Tibial nerve (tissue), 4 donors: ENCODE results near the gene MYOCOS. TPM values are rescaled to one million over a fixed set of nuclear protein-coding genes. Genes with fewer than 3 reads are reported as not detected.

ENCODE experiments used
- DNase-seq, 2 donors: peaks; one replicate each; pipeline ENCODE4 v3.0.0-alpha.2; 2019; ENCODE audit warnings: low spot score in 2 of 2
- H3K27ac ChIP-seq, 4 donors: fragments of 200-600 bp; sonication (generic) in 3 of 4; one replicate each; pipeline ENCODE4 v1.5.1; 2017 to 2019; ENCODE audit warnings: mild to moderate bottlenecking in 1 of 4
- H3K27me3 ChIP-seq, 2 donors: fragments of 200-600 bp; sonication (generic) in 1 of 2; one replicate each; pipeline versions ENCODE4 v1.5.1 to v1.6.0; 2017 to 2019
- H3K36me3 ChIP-seq, 3 donors: fragments of 200-600 bp; sonication (generic); one replicate each; pipeline ENCODE4 v1.5.1; 2018 to 2019
- H3K4me1 ChIP-seq, 4 donors: fragments of 200-600 bp; sonication (generic) in 3 of 4; one replicate each; pipeline ENCODE4 v1.5.1; 2017 to 2019
- H3K4me3 ChIP-seq, 4 donors: fragments of 200-600 bp; sonication (generic) in 3 of 4; one replicate each; pipeline ENCODE4 v1.5.1; 2017 to 2019; ENCODE audit warnings: mild to moderate bottlenecking in 1 of 4, moderate library complexity in 1 of 4
- H3K9me3 ChIP-seq, 4 donors: fragments of 200-600 bp; sonication (generic) in 3 of 4; one replicate each; pipeline ENCODE4 v1.5.1; 2017 to 2019
- CTCF ChIP-seq, 5 experiments: fragments of 200-600 bp in 3 of 5; fragments of 450-650 bp in 2 of 5; sonication (generic) in 3 of 5; IDR thresholded peaks; one replicate each; pipeline ENCODE4 v1.5.1; 2016 to 2019; ENCODE audit warnings: antibody characterized with exemption in 5 of 5, mild to moderate bottlenecking in 3 of 5, moderate library complexity in 2 of 5
- EP300 ChIP-seq, 2 donors: sonication (generic); formaldehyde crosslinking; IDR thresholded peaks; one replicate each; pipeline ENCODE4 v1.6.1; 2017; ENCODE audit warnings: antibody characterized with exemption in 2 of 2, mild to moderate bottlenecking in 1 of 2
- POLR2A ChIP-seq, 2 donors: fragments of 450-650 bp; IDR thresholded peaks; one replicate each; pipeline ENCODE4 v1.6.1; 2017; ENCODE audit warnings: antibody characterized with exemption in 2 of 2, mild to moderate bottlenecking in 2 of 2, moderate library complexity in 2 of 2
- WGBS, 2 donors: methylation state at CpG; one replicate each; pipeline ENCODE4 v1.1.5; 2018; 5-methylcytosine and 5-hydroxymethylcytosine counted together
- total RNA-seq, 4 donors: library from RNA; depleted of rRNA; stranded (reverse); fragments of >200 nt; gene quantifications; one replicate each; pipeline ENCODE4 v1.1.0, GENCODE V29; 2016

MYOCOS gene
- total RNA-seq, 4 donors from 2014 or later, result not detected

GRCh38 chr1:171642197-171642596 lies 20.2 kb downstream of the MYOCOS start:
- Histone ChIP-seq H3K27ac (no peak overlapping the region), H3K36me3 (no peaks in the 10 kb centered on the region), H3K4me1 (peaks cover 0 to 16% (median 5%) of the 10 kb centered on the region in 4 donors), H3K9me3 (no peaks in the 10 kb centered on the region), H3K4me3 (no peak overlapping the region), H3K27me3 (no peaks in the 10 kb centered on the region)
- TF ChIP-seq EP300 (IDR thresholded peaks at IDR 0.05) (no peak), CTCF (IDR thresholded peaks at IDR 0.05) (no peak), POLR2A (IDR thresholded peaks at IDR 0.05) (no peak)
- WGBS, 2 donors, result 85% methylated on average over 4 of the region's 4 CpGs
- no peak for DNase-seq

GRCh38 chr1:171643156-171643555 lies 21.1 kb downstream of the MYOCOS start:
- no peak overlapping the region for H3K27ac ChIP-seq
- WGBS, 2 donors, result 73 to 86% methylated on average over 5 to 8 of the region's 8 CpGs
- DNase-seq, result no peak
- H3K36me3 ChIP-seq, result no peaks in the 10 kb centered on the region
- TF ChIP-seq CTCF (IDR thresholded peaks at IDR 0.05) (no peak), EP300 (IDR thresholded peaks at IDR 0.05) (no peak), POLR2A (IDR thresholded peaks at IDR 0.05) (no peak)
- H3K9me3 ChIP-seq, result no peaks in the 10 kb centered on the region
- H3K27me3 ChIP-seq, result no peaks in the 10 kb centered on the region
- peaks cover 0 to 16% (median 5%) of the 10 kb centered on the region in 4 donors for H3K4me1 ChIP-seq
- no peak overlapping the region for H3K4me3 ChIP-seq

GRCh38 chr1:171644805-171645483 lies 22.9 kb downstream of the MYOCOS start:
- H3K36me3 ChIP-seq, result no peaks in the 10 kb centered on the region
- peaks cover 0 to 16% (median 5%) of the 10 kb centered on the region in 4 donors for H3K4me1 ChIP-seq
- DNase-seq, result peak; percentile 67 to 90
- TF ChIP-seq POLR2A (IDR thresholded peaks at IDR 0.05) (no peak), CTCF (IDR thresholded peaks at IDR 0.05) (peak; percentile 65 to 83 (median 75)), EP300 (IDR thresholded peaks at IDR 0.05) (peak in 1 of 2 donors; percentile 36)
- no peaks in the 10 kb centered on the region for H3K27me3 ChIP-seq
- H3K9me3 ChIP-seq, result no peaks in the 10 kb centered on the region
- H3K27ac ChIP-seq, result peak overlapping the region in 2 of 4 donors; percentile 38 to 52
- 13% methylated on average over 15 of the region's 15 CpGs for WGBS, 2 donors
- no peak overlapping the region for H3K4me3 ChIP-seq

- 31 to 47% methylated on average over 8 of the region's 8 CpGs for WGBS, 2 donors
- TF ChIP-seq EP300 (IDR thresholded peaks at IDR 0.05) (peak in 1 of 2 donors; percentile 45), CTCF (IDR thresholded peaks at IDR 0.05) (no peak)
- no peaks in the 10 kb centered on the region for H3K36me3 ChIP-seq
- H3K4me3 ChIP-seq, result no peak overlapping the region
- peak overlapping the region in 2 of 4 donors; percentile 38 to 52 for H3K27ac ChIP-seq
- no peaks in the 10 kb centered on the region for H3K9me3 ChIP-seq
- no peaks in the 10 kb centered on the region for H3K27me3 ChIP-seq
- peaks cover 0 to 16% (median 5%) of the 10 kb centered on the region in 4 donors for H3K4me1 ChIP-seq
- peak in 1 of 2 donors; percentile 55 for DNase-seq
Observed at GRCh38 chr1:171645553-171646248, 23.7 kb downstream of the MYOCOS start.

- no peaks in the 10 kb centered on the region for H3K36me3 ChIP-seq
- peaks cover 0 to 16% (median 5%) of the 10 kb centered on the region in 4 donors for H3K4me1 ChIP-seq
- no peak for TF ChIP-seq POLR2A (IDR thresholded peaks at IDR 0.05)
- no peak for TF ChIP-seq CTCF (IDR thresholded peaks at IDR 0.05)
- TF ChIP-seq EP300 (IDR thresholded peaks at IDR 0.05), result no peak
- no peak overlapping the region for H3K4me3 ChIP-seq
- H3K27me3 ChIP-seq, result no peaks in the 10 kb centered on the region
- DNase-seq, result no peak
- WGBS, 2 donors, result 58 to 88% methylated on average over 1 of the region's 1 CpG
- H3K9me3 ChIP-seq, result no peaks in the 10 kb centered on the region
- H3K27ac ChIP-seq, result peak overlapping the region in 2 of 4 donors; percentile 38 to 52
Observed at GRCh38 chr1:171646249-171646560, 24.2 kb downstream of the MYOCOS start.
